ENCODE measurements around the gene TOB2. TPM values are rescaled to one million over a fixed set of nuclear protein-coding genes. Genes with fewer than 3 reads are reported as not detected.

Gene TOB2
- polyA plus RNA-seq, 1 of the 3 experiments (the other 2 are of a cell fraction), result 8.3 TPM

GRCh38 chr22:41407433-41407832, 39.2 kb downstream of the TOB2 start (continued):
- TF ChIP-seq PBX3 (IDR thresholded peaks at IDR 0.05) (no peak), CHD2 (IDR thresholded peaks at IDR 0.05; ENCODE audit: low read length, partially characterized antibody) (no peak), RFX5 (IDR thresholded peaks at IDR 0.05; ENCODE audit: low read length) (no peak), MXI1 (IDR thresholded peaks at IDR 0.05; ENCODE audit: low read depth, low read length) (no peak), RAD21 (IDR thresholded peaks at IDR 0.05; ENCODE audit: low read length) (no peak)
- TF ChIP-seq, protein P1, sequence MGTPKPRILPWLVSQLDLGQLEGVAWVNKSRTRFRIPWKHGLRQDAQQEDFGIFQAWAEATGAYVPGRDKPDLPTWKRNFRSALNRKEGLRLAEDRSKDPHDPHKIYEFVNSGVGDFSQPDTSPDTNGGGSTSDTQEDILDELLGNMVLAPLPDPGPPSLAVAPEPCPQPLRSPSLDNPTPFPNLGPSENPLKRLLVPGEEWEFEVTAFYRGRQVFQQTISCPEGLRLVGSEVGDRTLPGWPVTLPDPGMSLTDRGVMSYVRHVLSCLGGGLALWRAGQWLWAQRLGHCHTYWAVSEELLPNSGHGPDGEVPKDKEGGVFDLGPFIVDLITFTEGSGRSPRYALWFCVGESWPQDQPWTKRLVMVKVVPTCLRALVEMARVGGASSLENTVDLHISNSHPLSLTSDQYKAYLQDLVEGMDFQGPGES (IDR thresholded peaks at IDR 0.05; ENCODE audit: low read depth, low read length), result no peak

GRCh38 chr22:41406410-41406809, 40.2 kb downstream of the TOB2 start:
- no peaks in the 10 kb centered on the region for H3K79me2 ChIP-seq (ENCODE audit: insufficient read depth)
- no peak overlapping the region for H2AFZ ChIP-seq (ENCODE audit: low read depth)
- no peaks in the 10 kb centered on the region for H4K20me1 ChIP-seq (ENCODE audit: insufficient read depth)
- peaks cover 10 to 13% of the 10 kb centered on the region in 2 experiments; a peak in 2 of 4 replicates for H3K4me1 ChIP-seq (ENCODE audit: control insufficient read depth in 1 of 2, insufficient read depth in 2 of 2, low read depth in 1 of 2, low read length in 1 of 2)
- POLR2A ChIA-PET, result no interaction called here
- H3K4me2 ChIP-seq, result no peak overlapping the region
- no peak overlapping the region for H3K4me3 ChIP-seq (ENCODE audit: low read depth in 2 of 2, low read length in 1 of 2)
- no peaks in the 10 kb centered on the region for H3K36me3 ChIP-seq (replicated peaks in 1 of 2; ENCODE audit: control insufficient read depth in 1 of 2, insufficient read depth in 2 of 2, low read length in 1 of 2)
- H3K9ac ChIP-seq, result no peak overlapping the region
- no peaks in the 10 kb centered on the region for H3K9me2 ChIP-seq
- no peaks in the 10 kb centered on the region for H3F3A ChIP-seq (replicated peaks; ENCODE audit: insufficient read depth)
- no peak overlapping the region for H3K27ac ChIP-seq (ENCODE audit: low read depth in 2 of 2, low read length in 1 of 2)
- no peak for DNase-seq
- H3K27me3 ChIP-seq (ENCODE audit: insufficient read depth), result no peaks in the 10 kb centered on the region
- CTCF ChIA-PET, result interaction anchor here (2.0 kb wide), 1 partner anchor 112 kb away, joined by 8 read pairs; no protein-coding TSS in a partner anchor
- H3K9me3 ChIP-seq, result no peaks in the 10 kb centered on the region
- TF ChIP-seq FOXJ3 (CRISPR knock-in tag; IDR thresholded peaks at IDR 0.05) (no peak), NFIC (IDR thresholded peaks at IDR 0.05; ENCODE audit: borderline replicate concordance) (no peak), SMC3 (IDR thresholded peaks at IDR 0.05; ENCODE audit: low read depth, low read length) (no peak), EZH2phosphoT487 (IDR thresholded peaks at IDR 0.05; ENCODE audit: borderline replicate concordance, low read depth) (no peak), CHD2 (IDR thresholded peaks at IDR 0.05; ENCODE audit: low read length, partially characterized antibody) (no peak), RXRA (IDR thresholded peaks at IDR 0.05; ENCODE audit: borderline replicate concordance, low read depth) (no peak), YY1 (IDR thresholded peaks at IDR 0.05; ENCODE audit: low read depth) (no peak), RAD21 (IDR thresholded peaks at IDR 0.05; ENCODE audit: low read length) (no peak), USF1 (IDR thresholded peaks at IDR 0.05; ENCODE audit: borderline replicate concordance, low read depth) (no peak), ZBTB33 (IDR thresholded peaks at IDR 0.05; ENCODE audit: borderline replicate concordance, low read depth) (no peak), RCOR1 (IDR thresholded peaks at IDR 0.05; ENCODE audit: low read length) (no peak), GABPA (IDR thresholded peaks at IDR 0.05; ENCODE audit: low read depth) (no peak), MXI1 (IDR thresholded peaks at IDR 0.05; ENCODE audit: low read depth, low read length) (no peak), EP300 (IDR thresholded peaks at IDR 0.05; ENCODE audit: borderline replicate concordance in 1 of 2, low read depth in 1 of 2, low read length in 1 of 2) (no peak), TEAD4 (IDR thresholded peaks at IDR 0.05; ENCODE audit: borderline replicate concordance, insufficient read depth) (no peak), MEF2A (IDR thresholded peaks at IDR 0.05; ENCODE audit: borderline replicate concordance, low read depth) (no peak)
- TF ChIP-seq, protein P2, sequence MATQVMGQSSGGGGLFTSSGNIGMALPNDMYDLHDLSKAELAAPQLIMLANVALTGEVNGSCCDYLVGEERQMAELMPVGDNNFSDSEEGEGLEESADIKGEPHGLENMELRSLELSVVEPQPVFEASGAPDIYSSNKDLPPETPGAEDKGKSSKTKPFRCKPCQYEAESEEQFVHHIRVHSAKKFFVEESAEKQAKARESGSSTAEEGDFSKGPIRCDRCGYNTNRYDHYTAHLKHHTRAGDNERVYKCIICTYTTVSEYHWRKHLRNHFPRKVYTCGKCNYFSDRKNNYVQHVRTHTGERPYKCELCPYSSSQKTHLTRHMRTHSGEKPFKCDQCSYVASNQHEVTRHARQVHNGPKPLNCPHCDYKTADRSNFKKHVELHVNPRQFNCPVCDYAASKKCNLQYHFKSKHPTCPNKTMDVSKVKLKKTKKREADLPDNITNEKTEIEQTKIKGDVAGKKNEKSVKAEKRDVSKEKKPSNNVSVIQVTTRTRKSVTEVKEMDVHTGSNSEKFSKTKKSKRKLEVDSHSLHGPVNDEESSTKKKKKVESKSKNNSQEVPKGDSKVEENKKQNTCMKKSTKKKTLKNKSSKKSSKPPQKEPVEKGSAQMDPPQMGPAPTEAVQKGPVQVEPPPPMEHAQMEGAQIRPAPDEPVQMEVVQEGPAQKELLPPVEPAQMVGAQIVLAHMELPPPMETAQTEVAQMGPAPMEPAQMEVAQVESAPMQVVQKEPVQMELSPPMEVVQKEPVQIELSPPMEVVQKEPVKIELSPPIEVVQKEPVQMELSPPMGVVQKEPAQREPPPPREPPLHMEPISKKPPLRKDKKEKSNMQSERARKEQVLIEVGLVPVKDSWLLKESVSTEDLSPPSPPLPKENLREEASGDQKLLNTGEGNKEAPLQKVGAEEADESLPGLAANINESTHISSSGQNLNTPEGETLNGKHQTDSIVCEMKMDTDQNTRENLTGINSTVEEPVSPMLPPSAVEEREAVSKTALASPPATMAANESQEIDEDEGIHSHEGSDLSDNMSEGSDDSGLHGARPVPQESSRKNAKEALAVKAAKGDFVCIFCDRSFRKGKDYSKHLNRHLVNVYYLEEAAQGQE (IDR thresholded peaks at IDR 0.05; ENCODE audit: low read depth, low read length), result no peak
- TF ChIP-seq, protein P3, sequence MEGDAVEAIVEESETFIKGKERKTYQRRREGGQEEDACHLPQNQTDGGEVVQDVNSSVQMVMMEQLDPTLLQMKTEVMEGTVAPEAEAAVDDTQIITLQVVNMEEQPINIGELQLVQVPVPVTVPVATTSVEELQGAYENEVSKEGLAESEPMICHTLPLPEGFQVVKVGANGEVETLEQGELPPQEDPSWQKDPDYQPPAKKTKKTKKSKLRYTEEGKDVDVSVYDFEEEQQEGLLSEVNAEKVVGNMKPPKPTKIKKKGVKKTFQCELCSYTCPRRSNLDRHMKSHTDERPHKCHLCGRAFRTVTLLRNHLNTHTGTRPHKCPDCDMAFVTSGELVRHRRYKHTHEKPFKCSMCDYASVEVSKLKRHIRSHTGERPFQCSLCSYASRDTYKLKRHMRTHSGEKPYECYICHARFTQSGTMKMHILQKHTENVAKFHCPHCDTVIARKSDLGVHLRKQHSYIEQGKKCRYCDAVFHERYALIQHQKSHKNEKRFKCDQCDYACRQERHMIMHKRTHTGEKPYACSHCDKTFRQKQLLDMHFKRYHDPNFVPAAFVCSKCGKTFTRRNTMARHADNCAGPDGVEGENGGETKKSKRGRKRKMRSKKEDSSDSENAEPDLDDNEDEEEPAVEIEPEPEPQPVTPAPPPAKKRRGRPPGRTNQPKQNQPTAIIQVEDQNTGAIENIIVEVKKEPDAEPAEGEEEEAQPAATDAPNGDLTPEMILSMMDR (IDR thresholded peaks at IDR 0.05), result no peak
